GM12878 (cell line): Measurements from ENCODE around the gene PLEK2. TPM values are rescaled to one million over a fixed set of nuclear protein-coding genes. Genes with fewer than 3 reads are reported as not detected.

Experiments
- ATAC-seq: fragments of 200-7000 bp; cut with Tn5 transposase; 3 replicates; pipeline ENCODE4 v1.9.1; 2020; ENCODE audit warnings: mild to moderate bottlenecking, moderate library complexity
- BruUV-seq: library from RNA; stranded (reverse); fragments of 400-500 nt; replicated peaks from 2 replicates; lab custom pipeline; 2021; lab: Mats Ljungman, UMichigan
- CTCF ChIA-PET: fragments of 300-600 bp; sonication (Branson Sonifier 250); formaldehyde crosslinking; extraction: SDS; loops from one replicate; lab custom pipeline; 2021; ENCODE audit warnings: inconsistent platforms; lab: Yijun Ruan, JAX
- POLR2A ChIA-PET: fragments of 350-600 bp; formaldehyde crosslinking; extraction: SDS; loops from one replicate; lab custom pipeline; 2021; ENCODE audit warnings: inconsistent platforms; lab: Charles Lee
- RAD21 ChIA-PET: fragments of 300-600 bp; sonication (Branson Sonifier 250); formaldehyde crosslinking; loops from one replicate; lab custom pipeline; 2023; ENCODE audit warnings: antibody characterized with exemption; ENCODE audit not compliant: unreplicated experiment; lab: Charles Lee
- SMC1A ChIA-PET: fragments of 300-600 bp; sonication (Branson Sonifier 250); formaldehyde crosslinking; loops from one replicate; lab custom pipeline; 2023; ENCODE audit not compliant: unreplicated experiment, uncharacterized antibody; lab: Charles Lee
- DNase-seq: peaks from one replicate; pipeline ENCODE4 v3.0.0-alpha.2; 2011; ENCODE audit warnings: low read depth, low spot score
- FAIRE-seq: peaks from 3 replicates; lab custom pipeline; 2011; peaks lifted over from hg19 to GRCh38; lab: Jason Lieb, UNC
- H2AFZ ChIP-seq: 2 replicates; pipeline ENCODE4 v1.6.0; 2011; ENCODE audit warnings: low read depth, low read length, control low read depth; ENCODE audit not compliant: control insufficient read depth
- H3K27ac ChIP-seq: 2 replicates; pipeline ENCODE4 v1.5.1; 2011; ENCODE audit warnings: control low read depth; ENCODE audit not compliant: control insufficient read depth, insufficient read depth
- H3K27me3 ChIP-seq, 2 experiments: replicated peaks in 1 of 2; 2 replicates each; pipeline versions ENCODE4 v1.6.0 to v1.6.1; 2011; ENCODE audit warnings: low read length in 1 of 2; ENCODE audit not compliant: control insufficient read depth in 2 of 2, insufficient read depth in 2 of 2
- H3K36me3 ChIP-seq, 2 experiments: 2 replicates each; pipeline ENCODE4 v1.5.1; 2011; ENCODE audit warnings: low read length in 1 of 2; ENCODE audit not compliant: control insufficient read depth in 2 of 2, insufficient read depth in 2 of 2
- H3K4me1 ChIP-seq: 2 replicates; pipeline ENCODE4 v1.6.1; 2011; ENCODE audit warnings: mild to moderate bottlenecking, low read length, moderate library complexity, mixed read lengths; ENCODE audit not compliant: control insufficient read depth, insufficient read depth
- H3K4me2 ChIP-seq: 2 replicates; pipeline ENCODE4 v1.6.0; 2011; ENCODE audit warnings: control low read depth; ENCODE audit not compliant: control insufficient read depth, insufficient read depth
- H3K4me3 ChIP-seq: fragments of 200-600 bp; sonication (generic); 2 replicates; pipeline ENCODE4 v1.5.1; 2016
- H3K79me2 ChIP-seq: 2 replicates; pipeline ENCODE4 v1.6.0; 2011; ENCODE audit warnings: low read length; ENCODE audit not compliant: control insufficient read depth, insufficient read depth
- H3K9ac ChIP-seq: 2 replicates; pipeline ENCODE4 v1.8.0; 2011; ENCODE audit warnings: low read length, control low read depth, mixed read lengths; ENCODE audit not compliant: control insufficient read depth, insufficient read depth
- H3K9me3 ChIP-seq: replicated peaks from 3 replicates; pipeline ENCODE4 v1.5.1; 2011; ENCODE audit warnings: mild to moderate bottlenecking, low read length; ENCODE audit not compliant: control insufficient read depth, insufficient read depth
- H4K20me1 ChIP-seq: 2 replicates; pipeline ENCODE4 v1.6.0; 2011; ENCODE audit not compliant: control insufficient read depth, insufficient read depth
- ASH2L ChIP-seq: fragments of 300-600, 200-600 bp; sonication (generic); IDR thresholded peaks from 2 replicates; pipeline ENCODE4 v1.6.1; 2017; ENCODE audit warnings: low read depth, mild to moderate bottlenecking, borderline replicate concordance
- BACH1 ChIP-seq: fragments of 450-650 bp; IDR thresholded peaks from 2 replicates; pipeline ENCODE4 v1.6.1; 2017; ENCODE audit warnings: mild to moderate bottlenecking, borderline replicate concordance
- BCL11A ChIP-seq: IDR thresholded peaks from 2 replicates; pipeline ENCODE4 v1.6.1; 2011; ENCODE audit warnings: low read depth, low read length
- EP300 ChIP-seq, 2 experiments: fragments of 150-350 bp in 1 of 2; IDR thresholded peaks; 2 replicates each; pipeline ENCODE4 v1.6.1; 2011 to 2012; ENCODE audit warnings: low read depth in 2 of 2, low read length in 2 of 2, borderline replicate concordance in 1 of 2, improper control_type of control experiment in 1 of 2, inconsistent platforms in 1 of 2; ENCODE audit not compliant: control insufficient read depth in 1 of 2
- HDGF ChIP-seq: fragments of 450-650 bp; IDR thresholded peaks from 2 replicates; pipeline ENCODE4 v1.6.1; 2016; ENCODE audit warnings: antibody characterized with exemption
- IKZF2 ChIP-seq, 2 experiments: fragments of 450-650 bp; IDR thresholded peaks; 2 replicates each; pipeline ENCODE4 v1.6.1; 2017; ENCODE audit warnings: mild to moderate bottlenecking in 2 of 2, moderate library complexity in 2 of 2
- MEF2B ChIP-seq: fragments of 450-650 bp; IDR thresholded peaks from 2 replicates; pipeline ENCODE4 v1.6.1; 2018; ENCODE audit warnings: mild to moderate bottlenecking, moderate library complexity; ENCODE audit not compliant: partially characterized antibody, poor library complexity, severe bottlenecking
- MXI1 ChIP-seq: fragments of 150-350 bp; IDR thresholded peaks from 2 replicates; pipeline ENCODE4 v1.6.1; 2011; ENCODE audit warnings: low read depth, mild to moderate bottlenecking, inconsistent platforms, low read length, improper control_type of control experiment
- RBBP5 ChIP-seq: fragments of 200-600 bp; sonication (generic); conservative IDR thresholded peaks from 2 replicates; pipeline ENCODE4 v1.6.1; 2016
- RELB ChIP-seq: fragments of 450-650 bp; IDR thresholded peaks from 2 replicates; pipeline ENCODE4 v1.6.1; 2017; ENCODE audit warnings: low read depth, mild to moderate bottlenecking, moderate library complexity
- SIN3A ChIP-seq: IDR thresholded peaks from 2 replicates; pipeline ENCODE4 v1.6.1; 2012; ENCODE audit warnings: low read depth, low read length, improper control_type of control experiment
- ZSCAN29 ChIP-seq: fragments of 450-650 bp; IDR thresholded peaks from 2 replicates; pipeline ENCODE4 v1.6.1; 2017; ENCODE audit warnings: mild to moderate bottlenecking, moderate library complexity
- WGBS: methylation state at CpG from one replicate; pipeline ENCODE4 v1.1.6; 2016; ENCODE audit warnings: low lambda C conversion rate; ENCODE audit not compliant: insufficient replicate concordance, insufficient coverage; ENCODE audit errors: missing lambda C conversion rate; 5-methylcytosine and 5-hydroxymethylcytosine counted together
- in situ Hi-C: fragments of 300-500 bp; cut with MboI; formaldehyde crosslinking; loops from 9 replicates; pipeline ENCODE4 v1.14.3; 2018; ENCODE audit warnings: mixed read lengths
- intact Hi-C: fragments of 100-400 bp; cut with micrococcal nuclease; formaldehyde crosslinking; loops from one replicate; pipeline ENCODE4 v1.14.2; 2022; ENCODE audit not compliant: unreplicated experiment
- polyA plus RNA-seq, 11 experiments: library from polyadenylated mRNA; depleted of rRNA in 4 of 11; unstranded in 6 of 11; stranded (reverse) in 5 of 11; fragments of >200 nt; fragmentation: Nextera tagmentation in 4 of 11; fragmentation: Illumina TruSeq in 1 of 11; extraction: Ambion mirVana in 4 of 11; extraction: Trizol in 1 of 11; gene quantifications; 1 replicate in 1 of 11; 2 replicates in 10 of 11; pipeline versions ENCODE4 v1.2.1 to v1.2.3, GENCODE V29; 2011 to 2016; ENCODE audit warnings: inconsistent platforms in 2 of 11, missing spikeins in 2 of 11, low read depth in 1 of 11
- total RNA-seq, 4 experiments: library from RNA; depleted of rRNA in 3 of 4; stranded (reverse); fragments of >200 nt in 3 of 4; fragmentation: Illumina TruSeq in 1 of 4; extraction: Trizol in 1 of 4; gene quantifications; 2 replicates each; pipeline versions ENCODE4 v1.2.1 to v1.2.3, GENCODE V29; 2013 to 2021
- TF ChIP-seq, protein P1 (sequence below): fragments of 450-650 bp; conservative IDR thresholded peaks from 2 replicates; pipeline ENCODE4 v1.6.1; 2017; ENCODE audit warnings: mild to moderate bottlenecking, moderate library complexity
- TF ChIP-seq, protein P2 (sequence below): IDR thresholded peaks from 2 replicates; pipeline ENCODE4 v1.6.1; 2012; ENCODE audit warnings: low read depth, low read length, improper control_type of control experiment

Gene PLEK2
- total and polyA plus RNA-seq, 10 of the 15 experiments (the other 5 are each of a cell fraction or from before 2014, with no cell fraction given) = 0.08 to 0.20 TPM; not detected in 8

DNA sequence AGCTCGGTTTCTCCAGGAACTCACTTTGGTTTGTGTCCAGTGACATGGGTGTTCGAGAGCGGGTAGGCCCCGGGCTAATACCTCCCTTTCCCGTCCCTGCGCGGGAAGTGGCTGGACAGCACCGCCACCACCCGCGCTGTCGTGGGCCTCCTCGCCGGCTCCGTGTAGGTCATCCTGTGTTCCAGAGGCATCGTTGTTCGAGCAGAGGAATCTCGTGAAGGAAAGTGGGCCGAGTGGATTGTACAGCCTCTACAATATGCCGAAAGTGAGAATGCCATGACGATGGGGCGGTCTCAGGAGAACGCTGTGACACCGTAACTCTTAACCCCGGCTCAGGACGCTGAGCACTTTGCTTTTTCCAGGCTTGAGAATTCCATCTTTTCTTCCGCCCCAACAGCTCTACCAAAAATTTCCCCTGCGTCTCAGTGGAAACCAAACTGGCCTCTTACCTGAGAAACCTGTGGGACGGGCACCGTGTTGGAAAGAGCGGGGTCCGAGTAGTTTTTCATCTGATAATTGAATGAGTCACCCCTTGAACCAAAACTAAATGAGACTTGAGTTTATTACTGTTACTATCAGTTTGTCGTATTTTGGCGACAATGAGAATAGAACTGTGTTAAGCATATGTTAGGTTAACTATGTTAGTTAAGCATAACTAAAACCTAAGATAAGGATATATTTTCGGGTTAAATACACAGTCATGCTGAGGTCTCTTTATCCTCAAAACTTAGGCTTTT lies 51.3 kb downstream of the PLEK2 start:
- SMC1A ChIA-PET = interaction anchor here (0.7 to 1.5 kb wide), 4 partner anchors 9 to 25 kb away, joined by 3 to 4 read pairs (median 3); no protein-coding TSS in a partner anchor
- peak overlapping the region; percentile 88 for H3K4me2 ChIP-seq
- in situ Hi-C loops (no loop called here), intact Hi-C loops (no loop called here)
- RAD21 ChIA-PET = interaction anchor here (0.8 to 1.5 kb wide), 5 partner anchors 75 to 864 kb away, joined by 3 to 4 read pairs (median 4); partner anchors contain the start of gene GPHN
- CTCF ChIA-PET = interaction anchor here (0.6 to 2.0 kb wide), 15 partner anchors 8 to 965 kb away, joined by 3 to 16 read pairs (median 4); partner anchors contain the start of gene ARG2
- peak overlapping the region; percentile 98 for H3K27ac ChIP-seq
- DNase-seq (no peak), ATAC-seq (peak; percentile 62), FAIRE-seq (no peak)
- under 1% methylated on average over 34 of the region's 34 CpGs for WGBS
- no peaks in the 10 kb centered on the region for H3K27me3 ChIP-seq
- H3K4me3 ChIP-seq = peak overlapping the region; percentile 70
- peak overlapping the region; percentile 89 for H3K9ac ChIP-seq
- TSS peak; percentile 83 for BruUV-seq
- POLR2A ChIA-PET = interaction anchor here (1.2 to 1.5 kb wide), 2 partner anchors 8 to 10 kb away, joined by 4 to 8 read pairs; no protein-coding TSS in a partner anchor
- H4K20me1 ChIP-seq = no peaks in the 10 kb centered on the region
- H3K9me3 ChIP-seq = no peaks in the 10 kb centered on the region
- peaks cover 4% of the 10 kb centered on the region; the same call in 1 of the 2 replicates for H3K4me1 ChIP-seq
- H3K79me2 ChIP-seq = peaks cover 78% of the 10 kb centered on the region
- peaks cover 0 to 11% of the 10 kb centered on the region in 2 experiments; a peak in 1 of 4 replicates for H3K36me3 ChIP-seq
- peak overlapping the region; percentile 90 for H2AFZ ChIP-seq
- TF ChIP-seq ZSCAN29 (no peak), RELB (peak; percentile 11; the same call in 1 of the 2 replicates), HDGF (0 out of 2 replicates have a peak, but pooled peaks have one; percentile 24), SIN3A (peak; percentile 60; the same call in 1 of the 2 replicates), ASH2L (0 out of 2 replicates have a peak, but pooled peaks have one; percentile 41), MEF2B (peak; percentile 7), BCL11A (0 out of 2 replicates have a peak, but pooled peaks have one; percentile 3), IKZF2 (IDR thresholded peaks at IDR 0.05) (0 out of 4 replicates have a peak, but pooled peaks of 1 of the 2 experiments have one; percentile 35), RBBP5 (0 out of 2 replicates have a peak, but pooled peaks have one; percentile 54), BACH1 (0 out of 2 replicates have a peak, but pooled peaks have one; percentile 30), MXI1 (peak; percentile 2; the same call in 1 of the 2 replicates), EP300 (IDR thresholded peaks at IDR 0.05; ENCODE audit: borderline replicate concordance in 1 of 2, control insufficient read depth in 1 of 2, low read depth in 2 of 2, low read length in 2 of 2) (no peak)
- TF ChIP-seq, protein P1, sequence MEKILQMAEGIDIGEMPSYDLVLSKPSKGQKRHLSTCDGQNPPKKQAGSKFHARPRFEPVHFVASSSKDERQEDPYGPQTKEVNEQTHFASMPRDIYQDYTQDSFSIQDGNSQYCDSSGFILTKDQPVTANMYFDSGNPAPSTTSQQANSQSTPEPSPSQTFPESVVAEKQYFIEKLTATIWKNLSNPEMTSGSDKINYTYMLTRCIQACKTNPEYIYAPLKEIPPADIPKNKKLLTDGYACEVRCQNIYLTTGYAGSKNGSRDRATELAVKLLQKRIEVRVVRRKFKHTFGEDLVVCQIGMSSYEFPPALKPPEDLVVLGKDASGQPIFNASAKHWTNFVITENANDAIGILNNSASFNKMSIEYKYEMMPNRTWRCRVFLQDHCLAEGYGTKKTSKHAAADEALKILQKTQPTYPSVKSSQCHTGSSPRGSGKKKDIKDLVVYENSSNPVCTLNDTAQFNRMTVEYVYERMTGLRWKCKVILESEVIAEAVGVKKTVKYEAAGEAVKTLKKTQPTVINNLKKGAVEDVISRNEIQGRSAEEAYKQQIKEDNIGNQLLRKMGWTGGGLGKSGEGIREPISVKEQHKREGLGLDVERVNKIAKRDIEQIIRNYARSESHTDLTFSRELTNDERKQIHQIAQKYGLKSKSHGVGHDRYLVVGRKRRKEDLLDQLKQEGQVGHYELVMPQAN = peak; percentile 46
- TF ChIP-seq, protein P2, sequence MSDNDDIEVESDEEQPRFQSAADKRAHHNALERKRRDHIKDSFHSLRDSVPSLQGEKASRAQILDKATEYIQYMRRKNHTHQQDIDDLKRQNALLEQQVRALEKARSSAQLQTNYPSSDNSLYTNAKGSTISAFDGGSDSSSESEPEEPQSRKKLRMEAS = 0 out of 2 replicates have a peak, but pooled peaks have one; percentile 33
